DND-41 (cell line): ENCODE data around the gene PPEF1.

ENCODE experiments used
- EZH2 ChIP-seq: IDR thresholded peaks from 3 replicates; pipeline ENCODE4 v1.6.1; 2012; ENCODE audit warnings: borderline replicate concordance, low read depth, mild to moderate bottlenecking, moderate library complexity, low read length, inconsistent platforms; ENCODE audit not compliant: severe bottlenecking
- TF ChIP-seq, protein P1 (sequence below): IDR thresholded peaks from 2 replicates; pipeline ENCODE4 v1.5.1; 2012; ENCODE audit warnings: borderline replicate concordance, low read length, moderate library complexity, mild to moderate bottlenecking; ENCODE audit not compliant: poor library complexity, severe bottlenecking; ENCODE audit errors: extremely low read depth

GRCh38 chrX:18797141-18797540 is 89.7 kb downstream of the PPEF1 start:
- TF ChIP-seq, protein P1, sequence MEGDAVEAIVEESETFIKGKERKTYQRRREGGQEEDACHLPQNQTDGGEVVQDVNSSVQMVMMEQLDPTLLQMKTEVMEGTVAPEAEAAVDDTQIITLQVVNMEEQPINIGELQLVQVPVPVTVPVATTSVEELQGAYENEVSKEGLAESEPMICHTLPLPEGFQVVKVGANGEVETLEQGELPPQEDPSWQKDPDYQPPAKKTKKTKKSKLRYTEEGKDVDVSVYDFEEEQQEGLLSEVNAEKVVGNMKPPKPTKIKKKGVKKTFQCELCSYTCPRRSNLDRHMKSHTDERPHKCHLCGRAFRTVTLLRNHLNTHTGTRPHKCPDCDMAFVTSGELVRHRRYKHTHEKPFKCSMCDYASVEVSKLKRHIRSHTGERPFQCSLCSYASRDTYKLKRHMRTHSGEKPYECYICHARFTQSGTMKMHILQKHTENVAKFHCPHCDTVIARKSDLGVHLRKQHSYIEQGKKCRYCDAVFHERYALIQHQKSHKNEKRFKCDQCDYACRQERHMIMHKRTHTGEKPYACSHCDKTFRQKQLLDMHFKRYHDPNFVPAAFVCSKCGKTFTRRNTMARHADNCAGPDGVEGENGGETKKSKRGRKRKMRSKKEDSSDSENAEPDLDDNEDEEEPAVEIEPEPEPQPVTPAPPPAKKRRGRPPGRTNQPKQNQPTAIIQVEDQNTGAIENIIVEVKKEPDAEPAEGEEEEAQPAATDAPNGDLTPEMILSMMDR = no peak
- no peak for TF ChIP-seq EZH2
